Measurements from ENCODE around the gene HMGCS2. TPM values are rescaled to one million over a fixed set of nuclear protein-coding genes. Genes with fewer than 3 reads are reported as not detected.

HMGCS2 gene
- total and polyA plus RNA-seq, 2 donors from 2014 or later: 3.9 to 163 TPM

DNA sequence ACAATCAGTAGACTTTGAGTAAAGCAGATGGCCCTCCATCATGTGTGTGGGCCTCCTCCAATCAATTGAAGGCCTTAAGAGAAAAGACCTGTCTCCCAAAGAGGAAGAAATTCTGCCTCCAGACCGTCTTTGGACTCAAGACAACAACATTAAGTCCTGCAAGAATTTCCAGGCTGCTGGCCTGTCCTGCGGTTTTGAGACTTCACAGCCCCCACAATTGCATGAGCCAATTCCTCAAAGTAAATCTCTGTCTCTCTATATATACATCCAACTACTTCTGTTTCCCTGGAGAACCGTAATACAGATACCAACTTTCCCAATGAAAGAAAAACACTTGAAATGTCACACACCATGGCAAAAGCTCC lies 26.2 kb upstream of the HMGCS2 start:
- H3K4me1 ChIP-seq (ENCODE audit: control insufficient read depth in 2 of 3, insufficient read depth in 2 of 3, low read depth in 1 of 3, low read length in 3 of 3): peaks cover 0 to 5% (median 0%) of the 10 kb centered on the region in 3 donors
- no peak for DNase-seq
- H3K4me3 ChIP-seq (ENCODE audit: low read length in 3 of 3): no peak overlapping the region
- FAIRE-seq: no peak
- intact Hi-C loops (cut with DNase I): no loop called here
- H3K27ac ChIP-seq (ENCODE audit: low read depth in 2 of 2, low read length in 2 of 2): no peak overlapping the region
- TF ChIP-seq, protein P1, sequence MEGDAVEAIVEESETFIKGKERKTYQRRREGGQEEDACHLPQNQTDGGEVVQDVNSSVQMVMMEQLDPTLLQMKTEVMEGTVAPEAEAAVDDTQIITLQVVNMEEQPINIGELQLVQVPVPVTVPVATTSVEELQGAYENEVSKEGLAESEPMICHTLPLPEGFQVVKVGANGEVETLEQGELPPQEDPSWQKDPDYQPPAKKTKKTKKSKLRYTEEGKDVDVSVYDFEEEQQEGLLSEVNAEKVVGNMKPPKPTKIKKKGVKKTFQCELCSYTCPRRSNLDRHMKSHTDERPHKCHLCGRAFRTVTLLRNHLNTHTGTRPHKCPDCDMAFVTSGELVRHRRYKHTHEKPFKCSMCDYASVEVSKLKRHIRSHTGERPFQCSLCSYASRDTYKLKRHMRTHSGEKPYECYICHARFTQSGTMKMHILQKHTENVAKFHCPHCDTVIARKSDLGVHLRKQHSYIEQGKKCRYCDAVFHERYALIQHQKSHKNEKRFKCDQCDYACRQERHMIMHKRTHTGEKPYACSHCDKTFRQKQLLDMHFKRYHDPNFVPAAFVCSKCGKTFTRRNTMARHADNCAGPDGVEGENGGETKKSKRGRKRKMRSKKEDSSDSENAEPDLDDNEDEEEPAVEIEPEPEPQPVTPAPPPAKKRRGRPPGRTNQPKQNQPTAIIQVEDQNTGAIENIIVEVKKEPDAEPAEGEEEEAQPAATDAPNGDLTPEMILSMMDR (IDR thresholded peaks at IDR 0.05; ENCODE audit: borderline replicate concordance, extremely low read depth, insufficient read depth): no peak
- H3K27me3 ChIP-seq (ENCODE audit: control insufficient read depth, insufficient read depth, low read length): no peaks in the 10 kb centered on the region
- H3K9me3 ChIP-seq (ENCODE audit: control insufficient read depth in 2 of 3, insufficient read depth in 1 of 3, low read length in 3 of 3): no peaks in the 10 kb centered on the region
- no peak overlapping the region for H3K9ac ChIP-seq (ENCODE audit: low read length in 3 of 3)
- H3K36me3 ChIP-seq (ENCODE audit: control insufficient read depth in 2 of 3, insufficient read depth in 3 of 3, low read length in 3 of 3): no peaks in the 10 kb centered on the region

DNA sequence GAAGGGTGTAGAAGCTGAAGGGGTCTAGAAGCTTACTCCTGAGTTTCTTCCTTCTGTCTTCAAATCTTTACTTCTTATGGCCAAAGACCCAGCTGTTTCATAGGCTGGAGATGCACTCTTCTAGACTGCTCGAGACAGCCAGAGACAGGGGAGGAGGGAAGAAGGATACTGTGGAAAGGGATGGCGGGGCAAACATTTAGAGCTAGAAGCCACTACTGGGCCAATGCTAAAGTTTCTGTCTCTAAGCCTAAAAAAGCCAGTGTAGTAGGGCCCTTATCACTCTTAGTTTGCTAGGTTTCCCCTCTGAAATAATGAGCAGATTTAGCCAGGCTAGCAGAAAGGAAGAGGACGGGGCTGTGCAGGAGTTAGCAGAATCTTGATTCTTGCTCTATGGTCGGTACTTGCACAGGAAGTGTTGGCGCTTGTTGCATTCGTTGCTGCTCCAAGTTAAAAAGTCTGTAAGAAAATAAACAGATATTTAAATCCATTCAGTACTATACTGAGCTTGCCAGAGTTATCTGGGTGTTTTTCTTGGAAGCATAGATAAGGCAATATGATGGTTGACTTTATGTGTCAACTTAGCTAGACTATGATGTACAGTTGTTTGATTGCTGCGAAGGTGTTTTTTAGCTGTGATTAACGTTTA lies 25.6 kb upstream of the HMGCS2 start:
- Histone ChIP-seq H3K9ac (ENCODE audit: low read length in 3 of 3) (no peak overlapping the region), H3K9me3 (ENCODE audit: control insufficient read depth in 2 of 3, insufficient read depth in 1 of 3, low read length in 3 of 3) (no peaks in the 10 kb centered on the region), H3K27me3 (ENCODE audit: control insufficient read depth, insufficient read depth, low read length) (no peaks in the 10 kb centered on the region), H3K4me3 (ENCODE audit: low read length in 3 of 3) (no peak overlapping the region), H3K27ac (ENCODE audit: low read depth in 2 of 2, low read length in 2 of 2) (no peak overlapping the region), H3K36me3 (ENCODE audit: control insufficient read depth in 2 of 3, insufficient read depth in 3 of 3, low read length in 3 of 3) (no peaks in the 10 kb centered on the region), H3K4me1 (ENCODE audit: control insufficient read depth in 2 of 3, insufficient read depth in 2 of 3, low read depth in 1 of 3, low read length in 3 of 3) (peaks cover 0 to 5% (median 0%) of the 10 kb centered on the region in 3 donors)
- intact Hi-C loops (cut with DNase I): no loop called here
- DNase-seq: no peak
- TF ChIP-seq, protein P1 (IDR thresholded peaks at IDR 0.05; ENCODE audit: borderline replicate concordance, extremely low read depth, insufficient read depth): no peak
- no peak for FAIRE-seq

DNA sequence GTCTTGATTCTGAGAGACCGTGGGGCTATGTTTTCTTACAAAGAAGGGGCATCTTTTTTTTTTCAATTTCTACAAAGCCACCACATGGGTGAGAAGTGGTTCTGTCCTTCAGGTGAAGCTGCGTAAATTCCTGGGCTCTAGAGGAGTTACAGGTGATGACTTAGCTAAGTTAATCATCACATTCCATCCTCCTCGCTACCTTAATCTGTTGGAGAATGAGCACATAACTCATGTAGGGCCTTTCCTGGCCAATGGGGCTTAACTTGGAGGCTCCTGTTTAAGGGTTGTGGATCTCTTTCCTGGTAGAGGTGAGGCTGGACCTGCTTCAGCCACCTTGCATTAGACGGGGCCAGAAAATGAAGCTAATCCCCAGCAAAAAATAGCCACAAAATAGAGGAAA lies 22.7 kb upstream of the HMGCS2 start:
- peaks cover 0 to 5% (median 0%) of the 10 kb centered on the region in 3 donors for H3K4me1 ChIP-seq (ENCODE audit: control insufficient read depth in 2 of 3, insufficient read depth in 2 of 3, low read depth in 1 of 3, low read length in 3 of 3)
- TF ChIP-seq, protein P1 (IDR thresholded peaks at IDR 0.05; ENCODE audit: borderline replicate concordance, extremely low read depth, insufficient read depth): no peak
- no peaks in the 10 kb centered on the region for H3K27me3 ChIP-seq (ENCODE audit: control insufficient read depth, insufficient read depth, low read length)
- H3K9ac ChIP-seq (ENCODE audit: low read length in 3 of 3): no peak overlapping the region
- no peak for DNase-seq
- intact Hi-C loops (cut with DNase I): no loop called here
- no peaks in the 10 kb centered on the region for H3K9me3 ChIP-seq (ENCODE audit: control insufficient read depth in 2 of 3, insufficient read depth in 1 of 3, low read length in 3 of 3)
- no peaks in the 10 kb centered on the region for H3K36me3 ChIP-seq (ENCODE audit: control insufficient read depth in 2 of 3, insufficient read depth in 3 of 3, low read length in 3 of 3)
- H3K27ac ChIP-seq (ENCODE audit: low read depth in 2 of 2, low read length in 2 of 2): no peak overlapping the region
- H3K4me3 ChIP-seq (ENCODE audit: low read length in 3 of 3): no peak overlapping the region
- FAIRE-seq: no peak
